HG02943 (cell line): ENCODE data around the gene CRACDL.
"Not testable (repeated sequence)": the region's sequence is repeated elsewhere in the genome, so short reads cannot be mapped to it uniquely, and the experiment has no call there.

Experiments
- ATAC-seq: cut with Tn5 transposase; IDR thresholded peaks from one replicate; pipeline ENCODE4 v1.9.1; 2021; ENCODE audit warnings: mild to moderate bottlenecking, low read depth, moderate library complexity; ENCODE audit not compliant: unreplicated experiment

The CRACDL gene

GRCh38 chr2:98763209-98763951 lies 172.6 kb downstream of the CRACDL start:
- no peak for ATAC-seq

GRCh38 chr2:98761909-98762308 lies 174.1 kb downstream of the CRACDL start:
- no peak for ATAC-seq

- ATAC-seq = no peak
Measured at GRCh38 chr2:98761267-98761781, 174.7 kb downstream of the CRACDL start.

- no peak for ATAC-seq
Measured at GRCh38 chr2:98759827-98760625, 176.0 kb downstream of the CRACDL start.

GRCh38 chr2:98759338-98759737 lies 176.7 kb downstream of the CRACDL start:
- no peak for ATAC-seq

- ATAC-seq = peak; percentile 84
Measured at GRCh38 chr2:98757904-98758421, 178.1 kb downstream of the CRACDL start.

GRCh38 chr2:98753801-98754200 lies 182.2 kb downstream of the CRACDL start:
- no peak for ATAC-seq

GRCh38 chr2:98752711-98753110 lies 183.3 kb downstream of the CRACDL start:
- ATAC-seq = not testable (repeated sequence)

GRCh38 chr2:98751748-98752147 lies 184.3 kb downstream of the CRACDL start:
- ATAC-seq = no peak

GRCh38 chr2:98750593-98751282 lies 185.3 kb downstream of the CRACDL start:
- ATAC-seq = no peak

GRCh38 chr2:98749066-98749450 lies 187.0 kb downstream of the CRACDL start:
- no peak for ATAC-seq

- ATAC-seq = no peak
Measured at GRCh38 chr2:98748292-98749065, 187.5 kb downstream of the CRACDL start.

- no peak for ATAC-seq
Measured at GRCh38 chr2:98747888-98748287, 188.1 kb downstream of the CRACDL start.

GRCh38 chr2:98746426-98746825 lies 189.6 kb downstream of the CRACDL start:
- no peak for ATAC-seq

GRCh38 chr2:98744595-98744994 lies 191.4 kb downstream of the CRACDL start:
- no peak for ATAC-seq
